ENCODE measurements around the gene MRPL41.

DNA sequence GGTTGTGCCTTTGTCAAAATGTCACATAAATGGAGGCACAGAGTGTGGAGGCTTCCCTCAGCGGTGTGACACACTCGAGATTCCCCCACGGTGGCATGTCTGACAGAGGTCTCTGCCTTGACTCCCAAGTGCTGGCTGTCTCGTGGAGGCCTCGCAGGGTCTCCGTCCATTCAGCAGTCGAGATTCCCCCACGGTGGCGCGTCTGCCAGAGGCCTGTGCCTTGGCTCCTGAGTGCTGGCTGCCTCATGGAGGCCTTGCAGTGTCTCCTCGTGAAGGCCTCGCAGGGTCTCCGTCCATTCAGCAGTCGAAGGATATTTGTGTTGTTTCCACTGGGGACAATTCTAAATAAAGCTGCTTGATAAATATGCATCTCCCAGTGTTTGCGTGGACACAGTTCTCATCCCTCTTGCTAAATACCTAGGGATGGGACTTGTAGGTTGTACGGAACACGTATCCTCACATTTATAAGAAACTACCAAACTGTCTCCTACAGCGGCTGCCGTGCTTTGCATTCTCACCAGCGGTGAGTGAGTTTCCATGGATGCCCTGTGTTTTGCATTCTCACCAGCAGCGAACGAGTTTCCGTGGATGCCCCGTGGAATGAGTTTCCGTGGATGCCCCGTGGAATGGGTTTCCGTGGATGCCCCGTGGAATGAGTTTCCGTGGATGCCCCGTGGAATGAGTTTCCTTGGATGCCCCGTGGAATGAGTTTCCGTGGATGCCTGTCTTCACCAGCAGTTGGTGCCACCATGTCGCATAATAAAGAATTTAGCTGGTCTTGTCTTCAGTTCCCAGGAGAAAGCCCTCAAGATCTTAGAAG is 27.3 kb upstream of the MRPL41 start:
- no peak for TF ChIP-seq EZH2 (IDR thresholded peaks at IDR 0.05; ENCODE audit: borderline replicate concordance, insufficient read depth, low read length, poor library complexity, severe bottlenecking)
- TF ChIP-seq RAD21 (conservative IDR thresholded peaks at IDR 0.05): no peak
- TF ChIP-seq POLR2AphosphoS5 (IDR thresholded peaks at IDR 0.05): no peak
- TF ChIP-seq, protein P1, sequence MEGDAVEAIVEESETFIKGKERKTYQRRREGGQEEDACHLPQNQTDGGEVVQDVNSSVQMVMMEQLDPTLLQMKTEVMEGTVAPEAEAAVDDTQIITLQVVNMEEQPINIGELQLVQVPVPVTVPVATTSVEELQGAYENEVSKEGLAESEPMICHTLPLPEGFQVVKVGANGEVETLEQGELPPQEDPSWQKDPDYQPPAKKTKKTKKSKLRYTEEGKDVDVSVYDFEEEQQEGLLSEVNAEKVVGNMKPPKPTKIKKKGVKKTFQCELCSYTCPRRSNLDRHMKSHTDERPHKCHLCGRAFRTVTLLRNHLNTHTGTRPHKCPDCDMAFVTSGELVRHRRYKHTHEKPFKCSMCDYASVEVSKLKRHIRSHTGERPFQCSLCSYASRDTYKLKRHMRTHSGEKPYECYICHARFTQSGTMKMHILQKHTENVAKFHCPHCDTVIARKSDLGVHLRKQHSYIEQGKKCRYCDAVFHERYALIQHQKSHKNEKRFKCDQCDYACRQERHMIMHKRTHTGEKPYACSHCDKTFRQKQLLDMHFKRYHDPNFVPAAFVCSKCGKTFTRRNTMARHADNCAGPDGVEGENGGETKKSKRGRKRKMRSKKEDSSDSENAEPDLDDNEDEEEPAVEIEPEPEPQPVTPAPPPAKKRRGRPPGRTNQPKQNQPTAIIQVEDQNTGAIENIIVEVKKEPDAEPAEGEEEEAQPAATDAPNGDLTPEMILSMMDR (IDR thresholded peaks at IDR 0.05; ENCODE audit: poor library complexity, severe bottlenecking): no peak
- TF ChIP-seq, protein P2, sequence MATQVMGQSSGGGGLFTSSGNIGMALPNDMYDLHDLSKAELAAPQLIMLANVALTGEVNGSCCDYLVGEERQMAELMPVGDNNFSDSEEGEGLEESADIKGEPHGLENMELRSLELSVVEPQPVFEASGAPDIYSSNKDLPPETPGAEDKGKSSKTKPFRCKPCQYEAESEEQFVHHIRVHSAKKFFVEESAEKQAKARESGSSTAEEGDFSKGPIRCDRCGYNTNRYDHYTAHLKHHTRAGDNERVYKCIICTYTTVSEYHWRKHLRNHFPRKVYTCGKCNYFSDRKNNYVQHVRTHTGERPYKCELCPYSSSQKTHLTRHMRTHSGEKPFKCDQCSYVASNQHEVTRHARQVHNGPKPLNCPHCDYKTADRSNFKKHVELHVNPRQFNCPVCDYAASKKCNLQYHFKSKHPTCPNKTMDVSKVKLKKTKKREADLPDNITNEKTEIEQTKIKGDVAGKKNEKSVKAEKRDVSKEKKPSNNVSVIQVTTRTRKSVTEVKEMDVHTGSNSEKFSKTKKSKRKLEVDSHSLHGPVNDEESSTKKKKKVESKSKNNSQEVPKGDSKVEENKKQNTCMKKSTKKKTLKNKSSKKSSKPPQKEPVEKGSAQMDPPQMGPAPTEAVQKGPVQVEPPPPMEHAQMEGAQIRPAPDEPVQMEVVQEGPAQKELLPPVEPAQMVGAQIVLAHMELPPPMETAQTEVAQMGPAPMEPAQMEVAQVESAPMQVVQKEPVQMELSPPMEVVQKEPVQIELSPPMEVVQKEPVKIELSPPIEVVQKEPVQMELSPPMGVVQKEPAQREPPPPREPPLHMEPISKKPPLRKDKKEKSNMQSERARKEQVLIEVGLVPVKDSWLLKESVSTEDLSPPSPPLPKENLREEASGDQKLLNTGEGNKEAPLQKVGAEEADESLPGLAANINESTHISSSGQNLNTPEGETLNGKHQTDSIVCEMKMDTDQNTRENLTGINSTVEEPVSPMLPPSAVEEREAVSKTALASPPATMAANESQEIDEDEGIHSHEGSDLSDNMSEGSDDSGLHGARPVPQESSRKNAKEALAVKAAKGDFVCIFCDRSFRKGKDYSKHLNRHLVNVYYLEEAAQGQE (IDR thresholded peaks at IDR 0.05; ENCODE audit: borderline replicate concordance): no peak
- no peak for TF ChIP-seq TAF1 (IDR thresholded peaks at IDR 0.05; ENCODE audit: low read depth)
